HS-27A (cell line): Measurements from ENCODE around the gene PLEKHD1.
"Not testable (repeated sequence)": the region's sequence is repeated elsewhere in the genome, so short reads cannot be mapped to it uniquely, and the experiment has no call there.

Experiments used
- DNase-seq: peaks from one replicate; pipeline ENCODE4 v3.0.0-alpha.2; 2012; ENCODE audit warnings: low read depth, missing footprints

Gene PLEKHD1

GRCh38 chr14:69481815-69482568 is 2.5 kb upstream of the PLEKHD1 start:
- DNase-seq = no peak

- no peak for DNase-seq
These were observed 624 bp upstream of the PLEKHD1 start for GRCh38 chr14:69483765-69484443.

GRCh38 chr14:69485315-69485660 is 760 bp downstream of the PLEKHD1 start:
- no peak for DNase-seq

DNA sequence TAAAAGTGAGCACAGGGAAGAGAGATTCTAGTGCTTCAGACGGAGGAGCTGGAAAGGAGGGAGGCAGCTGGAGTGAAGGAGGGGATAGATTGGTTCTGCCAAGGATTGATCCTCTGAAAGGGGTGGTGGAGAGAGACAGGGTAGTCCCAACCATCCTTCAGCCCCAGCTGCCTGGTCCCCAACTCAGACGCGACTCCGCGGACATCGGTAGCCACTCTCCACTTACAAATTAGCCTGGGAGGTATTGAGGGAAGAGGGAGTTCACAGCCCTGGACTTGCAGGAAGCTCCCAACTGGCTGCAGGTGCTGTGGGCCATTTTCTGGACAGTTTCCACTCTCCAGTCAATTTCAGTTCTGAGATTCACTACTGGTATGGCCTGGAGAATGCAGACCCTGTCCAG is 1.2 kb downstream of the PLEKHD1 start:
- DNase-seq = no peak

- no peak for DNase-seq
These were observed 2.7 kb downstream of the PLEKHD1 start for GRCh38 chr14:69487226-69487625.

- no peak for DNase-seq
These were observed 3.2 kb downstream of the PLEKHD1 start for GRCh38 chr14:69487771-69488170.

GRCh38 chr14:69489495-69489894 is 5.0 kb downstream of the PLEKHD1 start:
- no peak for DNase-seq

- no peak for DNase-seq
These were observed 5.8 kb downstream of the PLEKHD1 start for GRCh38 chr14:69490219-69490918.

DNA sequence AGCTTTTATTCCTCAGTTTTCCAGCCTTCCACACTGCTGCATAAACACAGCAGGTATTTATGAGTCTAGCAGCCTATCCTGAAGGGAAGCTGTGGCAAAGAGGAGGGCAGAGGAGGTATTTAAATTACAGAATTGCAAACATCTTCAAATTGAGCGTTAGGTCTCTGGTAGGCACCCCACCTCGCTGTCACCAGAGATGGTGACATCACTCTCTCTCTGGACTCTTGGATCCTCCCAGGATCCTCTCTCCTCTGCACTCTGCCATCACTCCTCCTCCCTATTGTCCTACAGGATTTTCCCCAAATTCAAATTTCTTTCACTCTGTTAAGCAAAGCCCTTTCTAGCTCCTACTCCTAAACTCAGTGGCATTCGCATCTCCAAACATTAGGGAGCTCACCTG is 6.7 kb downstream of the PLEKHD1 start:
- DNase-seq = no peak

- DNase-seq = no peak
These were observed 8.5 kb downstream of the PLEKHD1 start for GRCh38 chr14:69493038-69493437.

- DNase-seq = no peak
These were observed 9.3 kb downstream of the PLEKHD1 start for GRCh38 chr14:69493791-69494190.

- DNase-seq = no peak
These were observed 10.9 kb downstream of the PLEKHD1 start for GRCh38 chr14:69495341-69495921.

DNA sequence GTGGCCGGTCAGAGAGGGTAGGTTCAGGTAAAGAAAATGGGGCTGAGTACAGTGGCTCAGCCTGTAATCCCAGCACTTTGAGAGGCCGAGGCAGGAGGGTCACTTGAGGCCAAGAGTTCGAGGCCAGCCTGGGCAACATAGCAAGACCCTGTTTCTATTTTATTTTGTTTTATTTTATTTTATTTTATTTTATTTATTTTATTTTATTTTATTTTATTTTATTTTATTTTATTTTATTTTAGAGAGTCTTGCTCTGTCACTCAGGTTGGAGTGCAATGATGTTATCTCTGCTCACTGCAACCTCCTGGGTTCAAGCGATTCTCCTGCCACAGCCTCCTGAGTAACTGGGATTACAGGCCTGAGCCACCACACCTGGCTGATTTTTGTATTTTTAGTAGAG is 13.3 kb downstream of the PLEKHD1 start:
- DNase-seq = not testable (repeated sequence)

- DNase-seq = not testable (repeated sequence)
These were observed 13.8 kb downstream of the PLEKHD1 start for GRCh38 chr14:69498286-69498685.

DNA sequence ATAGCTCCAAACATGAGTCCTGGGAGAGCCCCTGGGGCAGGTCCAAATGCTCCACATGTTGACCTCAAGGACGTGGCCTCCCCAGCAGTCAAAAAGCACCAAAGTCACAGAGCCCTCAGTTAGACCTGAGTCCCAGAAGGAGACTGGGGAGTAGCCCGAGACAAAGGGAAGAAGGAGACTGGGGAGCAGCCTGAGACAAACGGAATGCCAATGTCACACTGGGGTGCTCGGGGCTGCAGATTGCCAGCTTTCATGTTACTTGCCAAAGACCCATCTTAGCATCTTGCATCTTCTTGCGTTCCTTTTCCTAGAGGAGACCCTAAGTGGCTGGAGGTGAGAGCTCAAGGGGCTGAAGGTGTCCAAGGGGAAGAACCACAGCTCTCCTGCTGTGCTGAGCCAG is 14.9 kb downstream of the PLEKHD1 start:
- DNase-seq = no peak

GRCh38 chr14:69500096-69500495 is 15.6 kb downstream of the PLEKHD1 start:
- no peak for DNase-seq

DNA sequence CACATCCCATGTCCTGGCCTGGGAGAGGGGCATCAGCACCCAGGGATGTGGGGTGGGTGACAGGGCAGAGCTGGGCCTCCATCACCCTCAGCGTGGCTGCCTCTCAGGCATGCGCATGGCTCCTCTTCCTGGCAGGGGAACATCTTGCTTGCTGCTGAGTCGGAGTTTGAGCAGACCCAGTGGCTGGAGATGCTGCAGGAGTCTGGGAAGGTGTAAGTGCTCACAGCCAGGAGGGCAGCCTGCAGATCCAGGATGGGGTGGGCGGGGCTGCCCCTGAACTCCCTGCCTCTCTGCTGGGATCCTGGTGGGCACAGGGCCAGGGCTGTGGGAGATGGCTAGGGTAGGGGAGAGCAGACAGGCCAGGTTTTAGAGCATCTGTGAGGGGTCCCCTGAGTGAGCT is 16.2 kb downstream of the PLEKHD1 start:
- no peak for DNase-seq

DNA sequence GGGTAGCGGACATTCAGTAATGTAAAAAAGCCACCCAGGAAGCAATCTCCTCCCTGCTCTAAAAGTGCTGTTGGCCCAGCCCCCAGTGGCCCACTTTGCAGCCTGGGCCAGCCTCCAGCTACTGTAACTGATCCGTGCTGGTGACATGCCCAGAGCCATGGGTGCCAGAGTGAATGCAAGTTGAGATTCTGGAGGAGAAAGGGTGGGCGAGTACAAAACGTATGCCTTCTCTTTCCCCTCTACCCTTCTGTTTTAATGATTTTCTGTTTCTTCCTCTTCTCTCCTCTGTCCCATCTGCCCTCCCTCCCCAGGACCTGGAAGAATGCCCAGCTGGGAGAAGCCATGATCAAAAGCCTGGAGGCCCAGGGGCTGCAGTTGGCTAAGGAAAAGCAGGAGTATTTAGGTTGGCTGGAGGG is 16.9 kb downstream of the PLEKHD1 start:
- DNase-seq = no peak

- no peak for DNase-seq
These were observed 20.2 kb downstream of the PLEKHD1 start for GRCh38 chr14:69504775-69505174.

- DNase-seq = no peak
These were observed 21.1 kb downstream of the PLEKHD1 start for GRCh38 chr14:69505338-69506240.

GRCh38 chr14:69506241-69506595 is 21.7 kb downstream of the PLEKHD1 start:
- DNase-seq = no peak
